HUES64 (cell line): ENCODE results near the gene CDKL1.
"Not testable (repeated sequence)": the region's sequence is repeated elsewhere in the genome, so short reads cannot be mapped to it uniquely, and the experiment has no call there.

Experiments used
- H3K27ac ChIP-seq: 2 replicates; pipeline ENCODE4 v1.7.0; 2013; ENCODE audit warnings: low read depth, low read length, inconsistent platforms
- H3K27me3 ChIP-seq: 2 replicates; pipeline ENCODE4 v1.6.1; 2013; ENCODE audit warnings: mild to moderate bottlenecking, low read length; ENCODE audit not compliant: insufficient read depth
- H3K36me3 ChIP-seq: 2 replicates; pipeline ENCODE4 v1.6.1; 2013; ENCODE audit warnings: mild to moderate bottlenecking, low read length; ENCODE audit not compliant: insufficient read depth
- H3K4me1 ChIP-seq: 2 replicates; pipeline ENCODE4 v1.6.1; 2013; ENCODE audit warnings: mild to moderate bottlenecking, low read length, moderate library complexity; ENCODE audit not compliant: insufficient read depth
- H3K4me3 ChIP-seq: 2 replicates; pipeline ENCODE4 v1.5.1; 2013; ENCODE audit warnings: mild to moderate bottlenecking, low read length, moderate library complexity
- H3K9ac ChIP-seq: 2 replicates; pipeline ENCODE4 v1.6.1; 2013; ENCODE audit warnings: mild to moderate bottlenecking, low read depth, low read length
- H3K9me3 ChIP-seq: 2 replicates; pipeline ENCODE4 v1.6.1; 2013; ENCODE audit warnings: low read depth, low read length; ENCODE audit not compliant: insufficient read depth
- WGBS: fragments of 150-250, 120-280 bp; methylation state at CpG from one replicate; pipeline ENCODE4 v1.1.7; 2013; ENCODE audit warnings: missing lambda C conversion rate; 5-methylcytosine and 5-hydroxymethylcytosine counted together

Gene CDKL1

GRCh38 chr14:50356283-50356682 lies 40.4 kb downstream of the CDKL1 start:
- H3K27ac ChIP-seq, H3K27me3 ChIP-seq, H3K36me3 ChIP-seq, H3K4me1 ChIP-seq, H3K9me3 ChIP-seq, H3K4me3 ChIP-seq, H3K9ac ChIP-seq: not testable (repeated sequence)
- WGBS = 91% methylated on average over 3 of the region's 3 CpGs

- Histone ChIP-seq H3K4me1 (no peaks in the 10 kb centered on the region), H3K27me3 (no peaks in the 10 kb centered on the region)
- 46% methylated on average over 1 of the region's 1 CpG for WGBS
Observed at GRCh38 chr14:50355692-50356091, 41.0 kb downstream of the CDKL1 start.

GRCh38 chr14:50354527-50354926 lies 42.2 kb downstream of the CDKL1 start:
- WGBS = 69% methylated on average over 1 of the region's 1 CpG
- H3K36me3 ChIP-seq = no peaks in the 10 kb centered on the region

More at GRCh38 chr14:50355692-50356091, 41.0 kb downstream of the CDKL1 start:
- H3K9ac ChIP-seq = no peak overlapping the region
- no peaks in the 10 kb centered on the region for H3K36me3 ChIP-seq
- H3K9me3 ChIP-seq = no peaks in the 10 kb centered on the region
- H3K27ac ChIP-seq = no peak overlapping the region
- H3K4me3 ChIP-seq = no peak overlapping the region

GRCh38 chr14:50353126-50353525 lies 43.6 kb downstream of the CDKL1 start:
- H3K4me3 ChIP-seq = no peak overlapping the region
- H3K4me1 ChIP-seq = no peaks in the 10 kb centered on the region
- no peak overlapping the region for H3K9ac ChIP-seq
- H3K9me3 ChIP-seq = no peaks in the 10 kb centered on the region
- 85% methylated on average over 4 of the region's 4 CpGs for WGBS
- H3K27me3 ChIP-seq = no peaks in the 10 kb centered on the region
- no peak overlapping the region for H3K27ac ChIP-seq
- H3K36me3 ChIP-seq = no peaks in the 10 kb centered on the region

More at GRCh38 chr14:50354527-50354926, 42.2 kb downstream of the CDKL1 start:
- Histone ChIP-seq H3K27me3 (no peaks in the 10 kb centered on the region), H3K27ac (no peak overlapping the region), H3K9me3 (no peaks in the 10 kb centered on the region), H3K9ac (no peak overlapping the region), H3K4me3 (no peak overlapping the region), H3K4me1 (no peaks in the 10 kb centered on the region)

- H3K9me3 ChIP-seq = no peaks in the 10 kb centered on the region
- no peaks in the 10 kb centered on the region for H3K4me1 ChIP-seq
- no peaks in the 10 kb centered on the region for H3K36me3 ChIP-seq
- WGBS = 88% methylated on average over 4 of the region's 4 CpGs
- no peak overlapping the region for H3K4me3 ChIP-seq
- H3K27me3 ChIP-seq = no peaks in the 10 kb centered on the region
- H3K9ac ChIP-seq = no peak overlapping the region
- H3K27ac ChIP-seq = no peak overlapping the region
Observed at GRCh38 chr14:50352584-50352983, 44.1 kb downstream of the CDKL1 start.

- Histone ChIP-seq H3K36me3 (no peaks in the 10 kb centered on the region), H3K9me3 (no peaks in the 10 kb centered on the region), H3K4me3 (no peak overlapping the region), H3K27ac (no peak overlapping the region), H3K9ac (no peak overlapping the region), H3K27me3 (no peaks in the 10 kb centered on the region), H3K4me1 (0 out of 2 replicates have a peak, but pooled peaks cover 4% of the 10 kb centered on the region)
- WGBS = 87% methylated on average over 2 of the region's 2 CpGs
Observed at GRCh38 chr14:50350975-50351374, 45.7 kb downstream of the CDKL1 start.

- Histone ChIP-seq H3K9ac (no peak overlapping the region), H3K4me1 (0 out of 2 replicates have a peak, but pooled peaks cover 4% of the 10 kb centered on the region), H3K9me3 (no peaks in the 10 kb centered on the region), H3K36me3 (no peaks in the 10 kb centered on the region), H3K4me3 (no peak overlapping the region), H3K27me3 (no peaks in the 10 kb centered on the region), H3K27ac (no peak overlapping the region)
Observed at GRCh38 chr14:50348933-50349332, 47.7 kb downstream of the CDKL1 start.

- Histone ChIP-seq H3K36me3 (no peaks in the 10 kb centered on the region), H3K4me1 (peaks cover 12% of the 10 kb centered on the region; the same call in 1 of the 2 replicates), H3K27ac (no peak overlapping the region), H3K4me3 (no peak overlapping the region), H3K9me3 (no peaks in the 10 kb centered on the region), H3K27me3 (no peaks in the 10 kb centered on the region), H3K9ac (no peak overlapping the region)
- WGBS = 61% methylated on average over 1 of the region's 1 CpG
Observed at GRCh38 chr14:50347521-50347920, 49.2 kb downstream of the CDKL1 start.

GRCh38 chr14:50345846-50346422 lies 50.7 kb downstream of the CDKL1 start:
- no peak overlapping the region for H3K4me3 ChIP-seq
- H3K9me3 ChIP-seq = no peaks in the 10 kb centered on the region
- peaks cover 12% of the 10 kb centered on the region; the same call in 1 of the 2 replicates for H3K4me1 ChIP-seq
- no peak overlapping the region for H3K27ac ChIP-seq
- 73% methylated on average over 6 of the region's 6 CpGs for WGBS
- no peaks in the 10 kb centered on the region for H3K36me3 ChIP-seq
- no peaks in the 10 kb centered on the region for H3K27me3 ChIP-seq
- H3K9ac ChIP-seq = no peak overlapping the region

- Histone ChIP-seq H3K27ac (no peak overlapping the region), H3K36me3 (no peaks in the 10 kb centered on the region), H3K27me3 (no peaks in the 10 kb centered on the region), H3K4me3 (no peak overlapping the region), H3K9me3 (no peaks in the 10 kb centered on the region), H3K9ac (no peak overlapping the region), H3K4me1 (peaks cover 12% of the 10 kb centered on the region; the same call in 1 of the 2 replicates)
- WGBS = 86% methylated on average over 4 of the region's 4 CpGs
Observed at GRCh38 chr14:50344876-50345563, 51.7 kb downstream of the CDKL1 start.

- WGBS = 90% methylated on average over 7 of the region's 7 CpGs
- H3K9ac ChIP-seq = no peak overlapping the region
Observed at GRCh38 chr14:50344116-50344775, 52.4 kb downstream of the CDKL1 start.

More at GRCh38 chr14:50344116-50344775, 52.4 kb downstream of the CDKL1 start:
- no peaks in the 10 kb centered on the region for H3K9me3 ChIP-seq
- H3K36me3 ChIP-seq = no peaks in the 10 kb centered on the region
- no peak overlapping the region for H3K27ac ChIP-seq
- no peak overlapping the region for H3K4me3 ChIP-seq
- peaks cover 12% of the 10 kb centered on the region; the same call in 1 of the 2 replicates for H3K4me1 ChIP-seq
- no peaks in the 10 kb centered on the region for H3K27me3 ChIP-seq
